Measurements from ENCODE around the gene PACRG.

Gene PACRG

DNA sequence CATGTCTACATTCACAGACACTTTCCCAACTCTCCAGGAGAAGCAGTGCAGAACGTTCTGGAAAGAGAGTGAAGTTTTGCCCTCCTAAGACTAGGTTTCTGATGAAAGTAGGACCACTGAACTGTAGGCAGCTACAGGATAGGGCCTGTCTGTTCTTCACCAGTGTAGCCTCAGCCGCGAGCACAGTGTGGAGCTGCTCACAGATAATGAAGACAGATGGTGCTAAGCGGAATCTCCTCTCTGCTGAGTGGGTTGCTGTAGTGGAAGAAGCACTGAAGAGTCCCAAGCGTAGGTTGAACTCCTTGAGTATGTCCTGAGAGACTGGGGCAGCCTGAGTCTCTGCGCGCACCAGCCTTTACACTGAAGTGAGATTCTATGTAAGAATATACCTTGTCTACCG lies 170.2 kb downstream of the PACRG start:
- TF ChIP-seq TEAD4 (IDR thresholded peaks at IDR 0.05): no peak
- no peak for TF ChIP-seq USF1 (IDR thresholded peaks at IDR 0.05)
- no peak for TF ChIP-seq TAF1 (IDR thresholded peaks at IDR 0.05; ENCODE audit: low read depth)
- TF ChIP-seq ZBTB7A (IDR thresholded peaks at IDR 0.05; ENCODE audit: low read depth): no peak
- no peak for TF ChIP-seq CEBPB (IDR thresholded peaks at IDR 0.05)
- no peak for TF ChIP-seq REST (IDR thresholded peaks at IDR 0.05; ENCODE audit: low read depth)
- no peak for TF ChIP-seq YY1 (IDR thresholded peaks at IDR 0.05; ENCODE audit: low read depth)
- TF ChIP-seq EP300 (IDR thresholded peaks at IDR 0.05; ENCODE audit: borderline replicate concordance): no peak
- no peak for TF ChIP-seq NFIC (IDR thresholded peaks at IDR 0.05)
- no peak for TF ChIP-seq FOXM1 (IDR thresholded peaks at IDR 0.05; ENCODE audit: borderline replicate concordance, low read depth)
- no peak for TF ChIP-seq RAD21 (IDR thresholded peaks at IDR 0.05; ENCODE audit: low read depth)
- TF ChIP-seq CREB1 (IDR thresholded peaks at IDR 0.05; ENCODE audit: low read depth): no peak
- TF ChIP-seq TCF12 (IDR thresholded peaks at IDR 0.05; ENCODE audit: low read depth): no peak
- TF ChIP-seq MAX (IDR thresholded peaks at IDR 0.05): no peak
- no peak for TF ChIP-seq EGR1 (IDR thresholded peaks at IDR 0.05)

GRCh38 chr6:162899148-162899547 lies 171.4 kb downstream of the PACRG start:
- TF ChIP-seq TCF12 (IDR thresholded peaks at IDR 0.05; ENCODE audit: low read depth) (no peak), TEAD4 (IDR thresholded peaks at IDR 0.05) (no peak), CEBPB (IDR thresholded peaks at IDR 0.05) (no peak), FOXM1 (IDR thresholded peaks at IDR 0.05; ENCODE audit: borderline replicate concordance, low read depth) (no peak), ZBTB7A (IDR thresholded peaks at IDR 0.05; ENCODE audit: low read depth) (no peak), YY1 (IDR thresholded peaks at IDR 0.05; ENCODE audit: low read depth) (no peak), USF1 (IDR thresholded peaks at IDR 0.05) (no peak), RAD21 (IDR thresholded peaks at IDR 0.05; ENCODE audit: low read depth) (no peak), CREB1 (IDR thresholded peaks at IDR 0.05; ENCODE audit: low read depth) (no peak), NFIC (IDR thresholded peaks at IDR 0.05) (no peak), REST (IDR thresholded peaks at IDR 0.05; ENCODE audit: low read depth) (no peak), EP300 (IDR thresholded peaks at IDR 0.05; ENCODE audit: borderline replicate concordance) (no peak), EGR1 (IDR thresholded peaks at IDR 0.05) (no peak), MAX (IDR thresholded peaks at IDR 0.05) (no peak), TAF1 (IDR thresholded peaks at IDR 0.05; ENCODE audit: low read depth) (no peak)

DNA sequence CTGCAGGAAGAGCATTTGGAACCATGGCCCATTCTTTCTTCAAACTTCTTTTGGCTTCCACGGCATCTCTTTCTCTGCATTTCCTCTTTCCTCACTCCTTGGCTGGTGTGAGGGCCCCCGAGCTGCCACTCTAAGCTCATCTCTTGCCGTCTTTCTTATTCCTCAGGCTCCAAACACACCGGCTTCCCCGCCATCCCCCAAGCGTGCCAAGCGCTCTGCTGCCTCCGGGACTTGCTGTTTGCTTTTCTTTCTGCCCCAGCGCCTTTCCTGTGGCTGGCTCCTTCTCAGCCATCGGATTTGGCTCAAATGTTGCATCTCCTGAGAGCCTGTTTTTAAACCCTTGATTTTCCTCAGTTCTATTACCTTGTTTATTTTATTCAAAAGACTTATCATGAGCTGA lies 172.7 kb downstream of the PACRG start:
- TF ChIP-seq TAF1 (IDR thresholded peaks at IDR 0.05; ENCODE audit: low read depth) (no peak), YY1 (IDR thresholded peaks at IDR 0.05; ENCODE audit: low read depth) (no peak), USF1 (IDR thresholded peaks at IDR 0.05) (no peak), RAD21 (IDR thresholded peaks at IDR 0.05; ENCODE audit: low read depth) (no peak), TEAD4 (IDR thresholded peaks at IDR 0.05) (no peak), EGR1 (IDR thresholded peaks at IDR 0.05) (no peak), ZBTB7A (IDR thresholded peaks at IDR 0.05; ENCODE audit: low read depth) (no peak), NFIC (IDR thresholded peaks at IDR 0.05) (no peak), CEBPB (IDR thresholded peaks at IDR 0.05) (no peak), TCF12 (IDR thresholded peaks at IDR 0.05; ENCODE audit: low read depth) (no peak), CREB1 (IDR thresholded peaks at IDR 0.05; ENCODE audit: low read depth) (no peak), MAX (IDR thresholded peaks at IDR 0.05) (no peak), REST (IDR thresholded peaks at IDR 0.05; ENCODE audit: low read depth) (no peak), EP300 (IDR thresholded peaks at IDR 0.05; ENCODE audit: borderline replicate concordance) (no peak)

Data from Ishikawa (cell line).